Stomach (tissue), 4 donors: ENCODE data around the gene ARHGAP26.

Source experiments
- EP300 ChIP-seq: sonication (generic); formaldehyde crosslinking; IDR thresholded peaks from one replicate; pipeline ENCODE4 v1.6.1; 2017; ENCODE audit warnings: antibody characterized with exemption
- POLR2A ChIP-seq, 4 donors: fragments of 450-650 bp; IDR thresholded peaks; one replicate each; pipeline ENCODE4 v1.6.1; 2016; ENCODE audit warnings: antibody characterized with exemption in 4 of 4, control low read depth in 2 of 4, mild to moderate bottlenecking in 1 of 4, moderate library complexity in 1 of 4
- POLR2AphosphoS5 ChIP-seq, 3 donors: sonication (generic); formaldehyde crosslinking; IDR thresholded peaks; one replicate each; pipeline ENCODE4 v1.6.1; 2016; ENCODE audit warnings: antibody characterized with exemption in 3 of 3
- TF ChIP-seq, protein P1 (sequence below), 7 experiments: fragments of 450-650 bp in 4 of 7; fragments of 200-600 bp in 3 of 7; sonication (generic) in 3 of 7; IDR thresholded peaks; one replicate each; pipeline ENCODE4 v1.5.1; 2016 to 2019; ENCODE audit warnings: antibody characterized with exemption in 7 of 7, control low read depth in 2 of 7, mild to moderate bottlenecking in 1 of 7

DNA sequence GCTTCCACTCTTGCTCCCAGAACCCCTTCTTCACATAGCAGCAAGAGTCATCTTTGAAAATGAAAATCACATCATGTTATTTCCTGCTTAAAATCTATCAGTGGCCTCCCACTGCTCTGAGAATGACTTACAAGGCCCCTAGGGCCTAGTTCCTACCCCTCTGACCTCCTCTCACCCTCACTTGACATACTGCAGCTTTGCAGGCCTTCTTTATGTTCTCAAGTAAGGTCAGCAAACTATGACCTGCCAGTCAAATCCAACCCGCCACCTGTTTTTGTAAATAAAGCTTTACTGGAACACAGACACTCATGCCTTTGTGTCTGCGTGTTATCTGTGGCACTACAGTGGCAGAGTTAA is 447.6 kb downstream of the ARHGAP26 start:
- TF ChIP-seq, protein P1, sequence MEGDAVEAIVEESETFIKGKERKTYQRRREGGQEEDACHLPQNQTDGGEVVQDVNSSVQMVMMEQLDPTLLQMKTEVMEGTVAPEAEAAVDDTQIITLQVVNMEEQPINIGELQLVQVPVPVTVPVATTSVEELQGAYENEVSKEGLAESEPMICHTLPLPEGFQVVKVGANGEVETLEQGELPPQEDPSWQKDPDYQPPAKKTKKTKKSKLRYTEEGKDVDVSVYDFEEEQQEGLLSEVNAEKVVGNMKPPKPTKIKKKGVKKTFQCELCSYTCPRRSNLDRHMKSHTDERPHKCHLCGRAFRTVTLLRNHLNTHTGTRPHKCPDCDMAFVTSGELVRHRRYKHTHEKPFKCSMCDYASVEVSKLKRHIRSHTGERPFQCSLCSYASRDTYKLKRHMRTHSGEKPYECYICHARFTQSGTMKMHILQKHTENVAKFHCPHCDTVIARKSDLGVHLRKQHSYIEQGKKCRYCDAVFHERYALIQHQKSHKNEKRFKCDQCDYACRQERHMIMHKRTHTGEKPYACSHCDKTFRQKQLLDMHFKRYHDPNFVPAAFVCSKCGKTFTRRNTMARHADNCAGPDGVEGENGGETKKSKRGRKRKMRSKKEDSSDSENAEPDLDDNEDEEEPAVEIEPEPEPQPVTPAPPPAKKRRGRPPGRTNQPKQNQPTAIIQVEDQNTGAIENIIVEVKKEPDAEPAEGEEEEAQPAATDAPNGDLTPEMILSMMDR (IDR thresholded peaks at IDR 0.05), result no peak
- TF ChIP-seq EP300 (no peak), POLR2A (IDR thresholded peaks at IDR 0.05) (no peak), POLR2AphosphoS5 (IDR thresholded peaks at IDR 0.05) (no peak)
